Rectal smooth muscle tissue (tissue), 1 donor: Measurements from ENCODE around the gene KLK12.
"Not testable (repeated sequence)": the region's sequence is repeated elsewhere in the genome, so short reads cannot be mapped to it uniquely, and the experiment has no call there.

Experiments used
- H3K27ac ChIP-seq: one replicate; pipeline ENCODE4 v1.7.0; 2013; ENCODE audit warnings: low read depth, low read length, inconsistent platforms
- H3K27me3 ChIP-seq: one replicate; pipeline ENCODE4 v1.7.0; 2013; ENCODE audit warnings: low read length; ENCODE audit not compliant: control insufficient read depth, insufficient read depth
- H3K36me3 ChIP-seq: one replicate; pipeline ENCODE4 v1.7.0; 2013; ENCODE audit warnings: low read length; ENCODE audit not compliant: control insufficient read depth, insufficient read depth
- H3K4me1 ChIP-seq: one replicate; pipeline ENCODE4 v1.7.0; 2013; ENCODE audit warnings: low read length; ENCODE audit not compliant: control insufficient read depth, insufficient read depth
- H3K4me3 ChIP-seq: one replicate; pipeline ENCODE4 v1.7.0; 2013; ENCODE audit warnings: low read length
- H3K9ac ChIP-seq: one replicate; pipeline ENCODE4 v1.7.0; 2013; ENCODE audit warnings: low read length

The KLK12 gene

DNA sequence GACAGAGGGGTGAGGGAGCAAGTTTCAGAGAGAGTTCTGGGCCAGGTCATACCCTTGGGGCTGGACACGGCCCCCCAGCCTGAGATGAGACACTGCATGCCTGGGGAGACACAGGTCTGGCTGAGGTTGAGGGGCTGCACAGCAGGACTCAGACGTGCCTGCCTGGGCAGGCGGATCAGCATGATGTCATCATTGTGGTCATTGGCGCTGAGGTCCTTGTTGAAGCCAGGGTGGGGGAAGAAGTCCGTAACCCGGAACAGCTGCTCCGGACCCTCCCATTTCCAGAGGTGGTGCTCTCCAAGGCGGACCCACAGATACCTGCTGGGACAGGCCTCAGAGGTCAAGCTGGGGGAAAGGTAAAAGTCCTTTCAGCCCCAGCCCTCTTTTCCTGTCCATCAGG, 28.4 kb downstream of the KLK12 start:
- no peaks in the 10 kb centered on the region for H3K4me1 ChIP-seq
- no peak overlapping the region for H3K9ac ChIP-seq
- H3K4me3 ChIP-seq = no peak overlapping the region
- no peak overlapping the region for H3K27ac ChIP-seq
- H3K36me3 ChIP-seq = no peaks in the 10 kb centered on the region
- peaks cover 7% of the 10 kb centered on the region for H3K27me3 ChIP-seq

DNA sequence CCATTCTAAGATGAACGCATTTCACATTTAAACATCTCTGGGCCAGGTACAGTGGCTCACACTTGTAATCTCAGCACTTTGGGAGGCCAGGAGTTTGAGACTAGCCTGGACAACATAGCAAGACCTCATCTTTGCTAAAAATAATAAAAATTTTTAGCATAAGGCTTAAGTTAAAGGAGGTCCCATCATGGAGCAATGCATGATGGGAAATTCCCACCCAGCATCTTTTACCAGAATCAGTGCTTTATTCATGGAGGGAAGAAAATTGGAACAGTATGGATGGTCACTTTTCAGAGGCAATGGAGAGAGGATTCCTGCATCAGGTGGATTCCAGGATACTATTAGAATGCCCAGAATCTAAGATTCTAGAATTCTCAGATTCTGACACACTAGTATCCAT, 29.6 kb downstream of the KLK12 start:
- Histone ChIP-seq H3K27me3 (peaks cover 7% of the 10 kb centered on the region), H3K4me3 (no peak overlapping the region), H3K36me3 (no peaks in the 10 kb centered on the region), H3K9ac (no peak overlapping the region), H3K27ac (no peak overlapping the region), H3K4me1 (no peaks in the 10 kb centered on the region)

DNA sequence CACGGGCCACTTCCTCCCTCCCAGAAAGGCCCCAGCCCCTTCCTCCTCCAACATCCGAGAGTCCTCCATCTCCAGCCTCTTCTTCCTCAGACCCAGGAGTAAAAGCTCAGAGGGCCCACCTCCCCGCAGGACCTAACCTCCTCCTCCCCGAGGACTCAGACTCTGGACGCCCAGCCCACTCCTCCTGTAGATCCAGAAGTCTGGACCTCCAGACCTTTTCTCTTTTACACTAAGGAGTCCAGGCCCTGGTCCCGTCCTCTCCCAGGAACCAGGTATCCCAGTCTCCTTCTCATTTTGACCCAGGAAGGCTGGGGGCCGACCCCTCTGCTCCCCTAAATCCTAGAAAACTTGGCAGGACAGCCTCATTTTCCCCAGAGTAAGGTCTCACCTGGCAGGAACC, 31.5 kb downstream of the KLK12 start:
- H3K27ac ChIP-seq = no peak overlapping the region

DNA sequence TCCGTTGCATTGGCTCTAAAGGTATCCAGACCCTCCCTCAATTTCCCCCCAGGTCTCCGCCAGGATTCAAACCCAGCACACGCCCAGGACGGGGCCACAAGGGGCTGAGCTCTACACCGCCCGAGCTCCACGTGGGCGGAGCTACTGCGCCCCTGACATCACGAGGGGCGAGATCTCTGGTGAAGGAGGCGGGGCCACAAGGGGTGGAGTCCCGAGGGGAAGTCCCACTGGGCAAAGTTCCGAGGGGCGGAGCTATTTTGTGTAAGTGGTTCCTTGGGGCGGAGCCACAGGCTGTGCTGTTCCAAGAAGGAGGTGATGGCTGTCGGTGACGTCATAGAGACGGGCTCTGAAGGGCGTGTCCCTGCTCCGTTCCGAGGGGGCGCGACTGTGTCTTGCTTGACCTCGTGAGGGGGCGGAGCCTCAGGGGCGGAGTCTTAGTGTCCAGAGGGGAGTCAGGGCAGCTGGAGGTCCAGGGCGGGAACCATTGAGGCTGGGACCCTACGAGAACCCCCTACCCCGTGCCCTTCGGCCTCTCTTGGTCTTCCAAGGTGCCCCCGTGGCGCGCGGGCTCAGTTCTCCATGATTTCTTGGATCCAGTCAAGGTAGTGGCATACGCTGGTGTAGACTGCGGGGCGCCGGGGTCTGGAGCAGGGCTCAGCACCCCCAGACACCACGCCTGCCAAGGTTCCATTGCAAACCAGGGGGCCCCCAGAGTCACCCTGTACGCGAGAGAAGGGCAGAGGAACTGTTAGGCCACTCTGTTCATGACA, 32.1 kb downstream of the KLK12 start:
- Histone ChIP-seq H3K36me3 (no peaks in the 10 kb centered on the region), H3K27ac (no peak overlapping the region), H3K4me1 (no peaks in the 10 kb centered on the region), H3K9ac (no peak overlapping the region), H3K27me3 (peaks cover 7% of the 10 kb centered on the region), H3K4me3 (no peak overlapping the region)

More for the DNA sequence above, 31.5 kb downstream of the KLK12 start:
- H3K36me3 ChIP-seq = no peaks in the 10 kb centered on the region
- H3K4me3 ChIP-seq = no peak overlapping the region
- H3K9ac ChIP-seq = no peak overlapping the region
- no peaks in the 10 kb centered on the region for H3K4me1 ChIP-seq
- peaks cover 7% of the 10 kb centered on the region for H3K27me3 ChIP-seq

DNA sequence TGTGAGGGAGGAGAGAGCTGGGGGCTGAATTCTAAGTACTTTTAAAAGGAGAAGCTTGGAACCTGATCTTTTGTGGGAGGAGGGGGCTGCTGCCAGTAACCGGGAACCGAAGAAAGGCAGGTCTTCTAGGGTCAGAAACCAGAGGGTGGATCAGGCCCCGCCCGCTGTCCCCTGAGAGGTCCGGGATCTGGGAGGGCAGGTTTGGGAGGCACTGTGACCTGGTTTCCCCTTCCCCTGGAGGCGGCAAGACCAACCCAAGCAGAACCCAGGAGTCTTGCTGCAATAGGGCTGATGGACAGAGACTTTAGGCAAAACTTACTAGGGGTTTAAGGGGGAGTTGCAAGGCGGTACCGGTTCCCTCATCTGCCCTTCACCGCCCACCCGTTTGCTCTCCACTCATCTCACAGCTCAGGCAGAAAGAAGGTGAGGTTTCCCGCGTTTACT, 32.7 kb downstream of the KLK12 start:
- Histone ChIP-seq H3K36me3 (no peaks in the 10 kb centered on the region), H3K27ac (no peak overlapping the region), H3K4me1 (no peaks in the 10 kb centered on the region), H3K27me3 (peaks cover 7% of the 10 kb centered on the region), H3K4me3 (no peak overlapping the region), H3K9ac (no peak overlapping the region)

DNA sequence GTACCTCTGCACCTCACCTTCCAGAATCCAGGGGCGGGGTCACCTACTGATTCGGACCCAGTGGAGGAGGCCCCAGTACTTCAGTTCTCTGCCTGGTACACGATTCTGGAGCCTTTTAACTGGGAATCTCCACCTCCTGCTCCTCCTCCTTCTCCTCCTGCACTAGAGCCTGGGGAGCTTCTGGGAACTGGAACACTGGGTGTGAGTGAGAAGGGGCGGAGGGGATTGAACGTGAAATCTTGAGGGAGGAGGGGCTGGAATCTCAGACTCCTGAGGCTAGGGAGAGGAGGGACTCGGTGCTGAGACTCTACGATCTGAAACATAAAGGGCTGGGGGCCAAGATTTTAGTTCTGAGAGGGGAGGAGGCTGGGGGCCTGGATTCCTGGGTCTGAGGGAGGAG, 33.3 kb downstream of the KLK12 start, which contains the start of gene KLK8:
Gene KLK8, minus strand, starts transcription at position 90 of the 400 bp plus-strand sequence. CDS start 437 bp downstream, outside the sequence.
- Histone ChIP-seq H3K4me3 (no peak within 1 kb of the TSS), H3K4me1 (no peaks in the 10 kb centered on the region), H3K9ac (no peak within 1 kb of the TSS), H3K36me3 (no peaks in the 10 kb centered on the region), H3K27me3 (peaks cover 7% of the 10 kb centered on the region), H3K27ac (no peak within 1 kb of the TSS)

DNA sequence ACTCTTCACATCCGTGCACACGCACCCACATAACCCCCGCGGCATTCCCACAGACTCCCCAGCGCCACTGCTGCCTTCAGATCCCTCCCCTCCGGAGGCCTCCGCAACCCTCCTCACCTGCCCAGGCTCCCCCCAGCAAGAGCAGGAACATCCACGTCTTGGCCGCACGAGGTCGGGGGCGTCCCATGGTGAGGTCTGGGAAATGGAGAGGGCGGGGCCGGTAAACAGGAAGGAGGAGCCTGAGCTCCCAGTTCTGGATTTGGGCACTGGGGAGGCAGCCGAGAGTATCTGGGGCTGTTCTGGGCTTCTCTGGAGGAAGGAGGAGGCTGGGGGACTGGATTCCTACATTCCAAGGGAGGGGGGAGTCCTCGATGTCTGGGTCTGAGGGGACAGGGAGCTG, 33.8 kb downstream of the KLK12 start:
- Histone ChIP-seq H3K9ac (no peak overlapping the region), H3K27me3 (peaks cover 7% of the 10 kb centered on the region), H3K4me3 (no peak overlapping the region), H3K27ac (no peak overlapping the region), H3K4me1 (no peaks in the 10 kb centered on the region), H3K36me3 (no peaks in the 10 kb centered on the region)

DNA sequence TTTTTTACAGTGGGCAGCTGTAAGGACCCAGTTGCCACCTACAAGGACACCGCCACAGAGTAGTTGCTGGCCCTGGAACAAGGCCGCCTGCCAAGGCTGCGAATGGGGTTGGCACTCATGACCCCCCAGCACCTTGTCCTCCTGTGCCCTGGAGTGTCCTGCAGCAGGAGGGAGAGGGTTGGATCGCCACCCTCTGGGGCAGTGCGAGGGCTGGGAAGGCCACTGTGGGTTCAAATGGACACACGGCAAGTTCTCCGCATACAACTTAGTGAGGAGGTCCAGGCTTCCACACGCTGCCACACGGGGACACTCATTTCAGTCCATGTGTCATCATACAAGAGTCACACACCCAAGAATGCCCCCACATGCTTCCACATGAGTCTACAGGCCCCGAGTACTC, 34.4 kb downstream of the KLK12 start:
- Histone ChIP-seq H3K27ac (no peak overlapping the region), H3K4me1 (no peaks in the 10 kb centered on the region), H3K4me3 (no peak overlapping the region), H3K36me3 (no peaks in the 10 kb centered on the region), H3K27me3 (peaks cover 7% of the 10 kb centered on the region), H3K9ac (no peak overlapping the region)

DNA sequence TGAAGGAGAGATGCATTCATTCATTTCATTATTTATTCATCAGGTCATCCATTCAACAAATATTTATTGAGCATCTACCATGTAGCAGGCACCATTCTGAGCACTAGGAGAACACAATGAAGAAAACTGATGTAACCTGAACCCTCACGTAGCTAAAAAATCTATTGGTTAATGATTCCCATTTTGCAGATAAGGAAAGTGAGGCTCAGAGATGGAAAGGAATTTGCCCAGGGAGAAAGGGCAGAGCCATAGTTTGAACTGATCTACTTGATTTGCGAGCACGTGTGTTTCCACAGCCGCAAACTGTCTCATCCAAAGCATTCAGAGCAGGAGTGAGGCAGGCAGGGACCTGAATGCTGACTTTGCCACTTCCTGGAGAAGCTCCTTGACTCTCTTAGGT, 36.1 kb downstream of the KLK12 start:
- H3K4me1 ChIP-seq = no peaks in the 10 kb centered on the region
- no peaks in the 10 kb centered on the region for H3K36me3 ChIP-seq
- H3K9ac ChIP-seq = no peak overlapping the region
- H3K27me3 ChIP-seq = peaks cover 7% of the 10 kb centered on the region
- H3K4me3 ChIP-seq = no peak overlapping the region
- H3K27ac ChIP-seq = no peak overlapping the region

DNA sequence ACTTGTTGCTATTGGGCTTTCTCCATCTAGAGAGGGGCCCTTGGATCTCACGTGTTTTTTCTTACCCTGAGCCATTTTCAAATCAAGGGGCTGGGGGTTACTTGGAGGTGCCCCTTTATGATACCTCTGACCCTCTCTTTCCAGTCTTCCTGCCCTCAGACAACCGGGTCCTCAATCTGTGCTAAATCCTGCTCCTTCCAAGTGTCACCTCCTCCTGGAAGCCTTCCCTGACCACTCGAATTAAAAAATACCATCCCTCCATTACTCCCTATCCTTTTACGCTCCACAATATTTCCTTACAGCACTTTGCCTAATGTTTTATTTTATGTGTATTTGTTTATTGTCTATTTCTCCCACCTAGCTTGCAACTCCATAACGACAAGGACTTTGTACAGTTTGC, 36.7 kb downstream of the KLK12 start:
- Histone ChIP-seq H3K27me3 (peaks cover 7% of the 10 kb centered on the region), H3K9ac (no peak overlapping the region), H3K27ac (no peak overlapping the region), H3K4me1 (no peaks in the 10 kb centered on the region), H3K36me3 (no peaks in the 10 kb centered on the region), H3K4me3 (no peak overlapping the region)

DNA sequence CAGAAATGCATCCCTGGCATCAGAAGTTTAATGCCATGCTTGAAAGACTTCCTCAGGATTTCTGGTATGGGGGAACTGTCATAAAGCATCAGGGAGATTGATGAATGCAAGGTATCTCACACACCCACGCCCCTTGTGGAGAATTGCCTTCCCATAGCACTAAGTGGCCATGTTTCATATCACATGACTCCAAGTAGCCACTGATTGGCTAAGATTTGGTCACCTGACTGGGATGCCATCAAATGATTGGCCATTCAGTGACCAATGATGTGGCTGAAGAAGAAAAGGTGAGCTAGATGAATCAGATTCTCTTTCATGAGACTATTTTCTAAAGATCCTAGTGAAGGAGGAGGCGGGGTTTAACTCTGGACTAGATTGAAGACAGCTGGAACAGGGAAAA, 40.7 kb downstream of the KLK12 start:
- Histone ChIP-seq H3K4me1 (no peaks in the 10 kb centered on the region), H3K9ac (no peak overlapping the region), H3K4me3 (no peak overlapping the region), H3K27me3 (no peaks in the 10 kb centered on the region), H3K36me3 (no peaks in the 10 kb centered on the region), H3K27ac (no peak overlapping the region)

DNA sequence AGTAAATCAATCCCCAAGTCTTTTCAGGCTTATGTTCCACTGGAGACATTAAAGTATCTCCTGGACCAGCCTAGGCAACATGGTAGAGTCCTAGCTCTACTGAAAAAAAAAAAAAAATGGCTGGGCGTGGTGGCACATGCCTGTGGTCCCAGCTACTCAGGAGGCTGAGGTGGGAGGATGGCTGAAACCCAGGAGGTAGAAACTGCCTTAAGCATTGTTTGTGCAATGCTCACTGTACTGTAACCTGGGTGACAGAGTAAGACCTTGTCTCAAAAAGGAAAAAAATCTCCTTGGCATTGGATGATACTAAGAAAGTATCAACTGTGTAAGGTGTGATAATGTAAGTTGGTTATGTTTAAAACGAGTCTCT, 42.2 kb downstream of the KLK12 start:
- H3K27ac ChIP-seq = no peak overlapping the region
- no peaks in the 10 kb centered on the region for H3K4me1 ChIP-seq
- H3K9ac ChIP-seq = no peak overlapping the region
- H3K36me3 ChIP-seq = no peaks in the 10 kb centered on the region
- H3K27me3 ChIP-seq = no peaks in the 10 kb centered on the region
- H3K4me3 ChIP-seq = no peak overlapping the region

DNA sequence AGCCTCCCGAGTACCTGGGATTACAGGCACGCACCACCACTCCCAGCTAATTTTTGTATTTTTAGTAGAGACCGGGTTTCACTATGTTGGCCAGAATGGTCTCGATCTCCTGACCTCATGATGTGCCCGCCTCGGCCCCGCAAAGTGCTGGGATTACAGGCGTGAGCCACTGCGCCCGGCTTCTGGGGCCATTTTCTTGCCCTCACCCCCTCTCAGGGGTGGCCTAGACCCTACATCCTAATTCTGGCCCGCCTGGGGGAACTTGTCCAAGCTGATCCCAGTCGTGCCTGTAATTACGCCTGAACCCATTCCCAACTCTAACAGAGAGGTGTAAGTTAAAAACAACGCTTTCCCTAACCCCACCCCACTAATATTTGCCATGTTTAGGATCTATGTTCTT, 50.4 kb downstream of the KLK12 start:
- not testable (repeated sequence) for H3K27me3 ChIP-seq, H3K9ac ChIP-seq, H3K4me1 ChIP-seq, H3K4me3 ChIP-seq, H3K27ac ChIP-seq, H3K36me3 ChIP-seq
